NCI-H128 (cell line): Measurements from ENCODE around the gene TBX10.
"Not testable (repeated sequence)": the region's sequence is repeated elsewhere in the genome, so short reads cannot be mapped to it uniquely, and the experiment has no call there.

Experiments
- DNase-seq: peaks from one replicate; lab custom pipeline; 2025; ENCODE audit not compliant: unreplicated experiment; lab: John Stamatoyannopoulos, UW

Gene TBX10

DNA sequence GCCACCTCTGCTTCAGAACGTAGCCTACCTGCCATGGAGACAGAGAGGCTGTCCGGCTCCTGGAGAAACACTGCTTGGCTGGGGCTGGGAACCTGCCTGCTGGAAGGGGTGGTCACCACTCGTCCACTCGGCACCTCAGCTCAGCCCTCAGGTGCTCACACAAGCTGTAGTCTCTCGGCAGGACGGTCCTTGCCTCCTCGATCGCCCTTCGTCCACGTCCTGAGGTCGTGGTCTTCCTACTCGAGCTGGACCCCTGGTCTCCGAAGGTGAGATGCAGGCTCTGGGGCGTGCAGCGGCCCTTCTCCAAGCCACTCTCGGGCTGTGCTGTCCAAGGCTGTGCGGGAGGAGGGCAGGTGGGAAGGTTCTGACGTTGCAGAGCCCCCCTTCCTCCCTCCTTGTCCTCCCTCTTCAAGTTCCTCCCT lies at the start of gene TBX10:
TSS of gene TBX10 (minus strand) at position 326 of the 422 bp plus-strand sequence. CDS start at position 35, 291 bp downstream.
- DNase-seq, result no peak

DNA sequence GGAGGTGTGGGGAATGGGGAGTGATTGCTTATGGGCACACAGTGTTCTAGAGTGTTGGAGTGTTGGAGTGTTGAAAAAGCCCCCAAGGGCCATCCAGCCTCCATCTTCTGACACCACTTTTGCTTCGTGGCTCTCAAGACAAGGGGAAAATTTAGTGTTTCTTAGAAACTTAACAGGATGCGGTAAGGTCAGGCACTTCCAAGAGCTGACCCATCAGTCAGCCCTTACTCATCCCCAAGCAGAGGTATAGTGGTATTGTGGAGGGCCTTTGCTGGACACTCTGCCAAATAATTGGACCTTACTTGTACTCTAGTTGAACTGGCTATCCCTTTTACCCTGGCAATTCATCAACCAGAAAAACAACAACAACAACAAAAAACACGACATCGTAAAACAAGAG lies 49.6 kb upstream of the TBX10 start:
- DNase-seq, result no peak

DNA sequence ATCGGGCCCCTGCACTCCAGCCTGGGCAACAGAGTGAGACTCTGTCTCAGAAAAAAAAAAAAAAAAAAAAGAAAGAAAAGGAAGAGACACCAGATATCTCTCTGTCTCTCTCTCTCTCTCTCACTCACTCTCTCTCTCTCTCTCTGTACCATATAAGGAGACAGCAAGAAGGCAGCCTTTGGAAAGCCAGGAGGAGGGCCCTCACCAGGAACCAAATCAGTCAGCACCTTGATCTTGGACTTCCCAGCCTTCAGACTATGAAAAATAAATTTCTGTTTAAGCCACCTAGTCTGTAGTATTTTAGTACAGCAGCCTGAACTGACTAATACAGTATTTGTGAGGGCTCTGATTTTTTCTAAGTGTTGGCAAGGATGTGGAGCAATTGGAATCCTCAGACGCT lies 48.4 kb upstream of the TBX10 start:
- no peak for DNase-seq

DNA sequence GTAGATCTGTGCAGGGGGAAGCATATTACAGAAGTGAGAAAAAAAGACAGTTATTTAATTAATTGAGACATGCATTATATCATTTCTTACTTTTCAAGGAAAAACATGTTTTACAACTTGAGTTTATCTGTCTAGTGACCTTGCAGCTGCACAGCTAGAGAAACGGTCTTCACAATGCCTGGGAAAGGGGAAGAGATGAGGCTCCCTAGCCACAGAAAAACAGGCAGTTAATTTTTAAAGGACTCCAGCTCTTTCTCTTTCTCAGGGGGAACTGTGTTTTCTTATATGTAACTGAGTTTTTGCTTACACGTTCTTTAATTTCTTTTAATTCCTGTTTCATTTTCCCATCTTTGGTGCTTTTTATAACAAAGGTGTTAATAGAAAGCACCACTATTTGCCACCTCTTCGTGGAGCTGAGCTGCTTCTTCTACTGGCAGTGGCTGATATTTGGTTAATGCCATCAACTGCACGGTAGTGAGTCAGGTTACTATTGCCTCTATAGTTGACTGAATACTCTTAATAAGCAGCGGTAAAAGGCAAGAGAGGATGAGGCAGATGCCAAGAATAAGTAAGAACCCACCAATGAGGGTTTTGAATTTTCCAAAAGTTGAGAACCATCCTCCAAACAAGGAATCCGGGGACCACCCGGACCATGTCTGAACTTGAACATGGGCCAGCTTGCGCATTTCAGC lies 46.2 kb upstream of the TBX10 start:
- not testable (repeated sequence) for DNase-seq

DNA sequence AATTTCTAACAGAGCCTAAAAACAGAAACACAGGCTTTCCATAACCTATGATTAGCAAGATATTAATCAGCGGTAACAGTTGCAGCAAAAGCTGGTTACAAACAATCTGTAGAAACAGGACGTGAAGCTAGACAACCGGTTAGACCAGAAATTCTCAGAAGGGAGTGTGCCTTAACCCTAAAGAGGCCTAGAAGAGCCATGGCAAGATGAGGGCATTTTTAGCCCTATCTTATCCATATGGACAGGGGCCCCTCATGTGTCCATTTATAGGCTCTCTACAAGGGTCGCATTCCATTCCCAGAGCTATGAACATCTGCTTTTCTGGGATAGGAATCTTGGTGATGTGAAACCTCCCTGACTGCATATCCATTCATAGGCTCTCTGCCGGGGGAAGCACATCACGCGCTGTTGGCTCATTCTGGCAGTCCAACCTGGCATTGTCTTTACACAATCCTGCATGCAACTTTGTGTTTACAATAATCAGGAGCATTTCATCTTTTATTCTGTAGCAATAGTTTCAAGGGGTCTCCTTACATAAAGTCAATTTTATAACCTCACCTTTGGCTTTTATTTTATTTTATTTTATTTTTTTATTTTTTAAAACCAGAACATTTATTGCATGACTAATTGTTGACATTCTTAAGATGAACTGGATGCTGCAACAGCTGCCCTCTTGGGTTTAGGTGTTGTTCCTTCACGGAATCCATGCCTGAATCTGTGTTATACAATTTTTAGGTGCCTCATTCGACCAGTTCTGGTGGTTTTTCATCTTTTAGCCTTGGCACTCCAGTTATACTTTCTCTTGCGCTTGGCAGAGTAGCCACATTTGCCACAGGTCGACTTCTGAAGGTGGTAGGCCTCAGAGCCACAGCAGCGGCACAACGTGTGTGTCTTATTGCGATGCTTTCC lies 42.8 kb upstream of the TBX10 start:
- DNase-seq, result not testable (repeated sequence)

DNA sequence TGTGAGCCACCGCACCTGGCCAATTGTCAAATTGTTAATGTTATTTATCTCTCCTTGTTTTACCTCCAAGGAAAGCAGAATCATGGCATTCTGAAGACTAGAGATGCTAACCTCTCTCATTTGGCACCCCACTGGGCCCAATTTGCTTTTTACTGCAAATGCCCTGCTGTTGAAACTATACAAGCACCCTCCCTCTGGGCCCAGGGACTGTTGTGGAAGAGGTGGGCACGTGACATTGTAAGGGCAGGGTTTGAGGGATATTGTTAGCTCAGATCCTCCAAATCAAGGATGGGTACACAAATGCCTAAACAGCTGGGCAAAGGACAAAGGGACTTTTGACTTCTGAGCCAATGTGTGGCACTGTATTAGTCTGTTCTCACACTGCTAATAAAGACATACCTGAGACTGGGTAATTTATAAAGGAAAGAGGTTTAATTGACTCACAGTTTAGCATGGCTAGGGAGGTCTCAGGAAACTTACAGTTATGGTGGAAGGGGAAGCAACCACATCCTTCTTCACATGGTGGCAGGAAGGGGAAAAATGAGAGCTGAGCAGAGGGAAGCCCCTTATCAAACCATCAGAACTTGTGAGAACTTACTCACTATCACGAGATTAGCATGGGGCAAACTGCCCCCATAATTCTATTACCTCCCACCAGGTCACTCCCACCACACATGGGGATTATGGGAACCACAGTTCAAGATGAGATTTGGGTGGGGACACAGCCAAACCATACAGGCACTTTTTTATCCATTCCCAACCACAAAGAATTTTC lies 41.3 kb upstream of the TBX10 start:
- DNase-seq, result no peak

DNA sequence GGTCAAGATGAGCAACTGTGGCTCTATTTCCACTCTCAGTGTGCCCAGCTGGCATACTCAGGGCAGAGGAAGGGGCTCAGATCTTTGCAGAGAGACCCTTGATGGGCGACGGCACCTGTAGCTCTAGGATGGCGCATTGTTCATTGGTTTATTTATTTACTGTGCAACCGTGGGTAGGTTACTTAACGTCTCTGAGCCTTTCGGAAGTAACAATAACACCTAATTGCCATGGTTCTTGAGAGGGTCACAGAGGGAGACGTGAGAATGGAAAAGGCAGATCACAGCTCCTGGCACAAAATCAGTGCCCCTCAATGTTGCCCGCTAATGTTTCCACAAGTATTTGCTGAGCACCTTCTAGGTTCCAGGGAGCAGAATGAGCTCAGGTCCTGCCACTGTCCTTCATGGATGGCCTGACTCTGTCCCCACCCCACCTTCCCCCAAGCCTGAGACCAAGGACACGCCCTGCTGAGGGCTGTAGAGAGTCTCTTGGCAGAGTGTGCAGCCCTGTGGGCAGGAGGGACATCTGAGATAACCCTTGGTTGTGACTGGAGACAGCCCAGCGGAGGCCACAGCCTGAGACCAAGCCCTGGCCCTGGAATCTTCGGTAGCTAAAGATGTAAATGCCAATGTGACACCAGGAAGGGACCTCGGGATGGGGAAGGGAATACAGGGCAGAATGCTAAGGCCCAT lies 35.6 kb upstream of the TBX10 start:
- DNase-seq, result no peak

DNA sequence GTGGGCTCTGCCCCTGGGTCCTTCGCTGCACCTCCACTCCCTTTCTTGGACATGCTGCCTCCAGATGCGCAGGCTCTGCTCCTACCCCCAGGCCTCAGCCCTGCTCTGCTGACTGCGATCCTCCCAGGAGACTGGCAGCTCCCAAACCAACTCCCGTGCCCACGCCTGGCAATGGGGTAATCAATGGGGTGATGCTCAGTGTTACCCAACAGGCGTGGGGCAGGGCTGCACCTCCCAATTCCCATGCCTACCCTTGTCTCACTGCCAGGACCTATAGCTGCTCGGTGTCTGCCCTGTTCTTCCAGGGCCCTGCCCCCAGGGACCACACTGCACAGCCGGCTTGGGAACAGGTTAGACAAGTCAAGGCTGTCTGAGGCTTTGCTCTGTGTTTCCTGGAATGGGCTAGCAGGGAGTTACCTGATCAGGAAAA lies 34.9 kb upstream of the TBX10 start, which contains the start of gene ALDH3B2:
TSS of gene ALDH3B2 (minus strand) at position 182 of the 430 bp plus-strand sequence. CDS start 7,688 bp downstream, outside the sequence.
- DNase-seq, result no peak

DNA sequence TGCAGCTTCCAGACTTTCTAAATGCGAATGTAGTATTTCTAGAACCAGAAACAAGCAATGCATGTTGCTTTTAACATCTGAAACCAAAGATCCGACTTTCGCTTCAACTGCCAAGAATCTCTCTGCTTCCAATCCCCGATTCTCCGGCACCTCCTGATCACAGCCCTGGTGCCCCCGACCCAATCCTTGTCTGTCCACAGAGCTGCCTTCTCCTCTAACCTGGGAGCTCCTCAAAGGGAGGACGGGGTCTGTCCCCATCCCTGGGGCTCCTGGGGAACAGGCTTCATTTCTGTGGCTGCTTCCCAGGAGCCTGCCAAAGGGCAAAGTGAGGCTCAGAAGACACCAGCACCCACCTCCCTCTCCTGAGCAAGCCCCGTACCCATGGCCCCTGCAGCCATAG lies 34.3 kb upstream of the TBX10 start:
- DNase-seq, result no peak

DNA sequence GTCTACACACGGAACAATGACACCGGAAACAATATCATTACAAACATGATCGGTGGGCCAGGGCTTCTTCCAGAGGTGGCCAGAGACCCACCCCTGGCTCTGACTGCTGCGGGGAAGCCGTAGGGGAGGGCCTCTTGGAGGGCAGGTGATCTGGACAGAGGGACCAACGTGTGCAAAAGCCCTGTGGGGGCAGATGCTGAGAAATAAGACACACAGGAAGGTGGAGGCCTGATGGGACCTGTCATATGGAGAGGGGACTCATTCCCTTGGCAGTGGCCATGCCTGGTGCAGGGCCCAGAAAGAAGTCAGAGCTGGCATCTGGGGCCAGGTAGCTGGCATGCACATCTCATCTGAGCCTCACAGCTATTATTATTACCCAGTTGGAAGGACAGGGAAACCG lies 33.8 kb upstream of the TBX10 start:
- no peak for DNase-seq

DNA sequence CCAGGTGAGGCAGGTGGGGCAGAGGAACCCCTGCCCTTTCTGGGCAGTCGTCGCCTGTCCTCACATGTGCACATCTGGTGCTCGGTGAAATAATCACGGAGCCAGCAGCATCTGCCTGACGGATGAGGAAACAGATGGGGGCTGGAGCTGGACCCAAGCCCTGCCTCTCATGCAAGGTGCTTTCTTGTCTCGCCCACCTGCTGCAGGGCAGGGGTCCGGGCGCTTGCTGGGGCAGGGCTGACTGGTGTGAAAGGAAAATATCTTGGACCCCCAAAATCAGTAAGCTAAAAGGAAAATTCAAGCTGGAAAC lies 31.6 kb upstream of the TBX10 start:
- DNase-seq, result no peak

DNA sequence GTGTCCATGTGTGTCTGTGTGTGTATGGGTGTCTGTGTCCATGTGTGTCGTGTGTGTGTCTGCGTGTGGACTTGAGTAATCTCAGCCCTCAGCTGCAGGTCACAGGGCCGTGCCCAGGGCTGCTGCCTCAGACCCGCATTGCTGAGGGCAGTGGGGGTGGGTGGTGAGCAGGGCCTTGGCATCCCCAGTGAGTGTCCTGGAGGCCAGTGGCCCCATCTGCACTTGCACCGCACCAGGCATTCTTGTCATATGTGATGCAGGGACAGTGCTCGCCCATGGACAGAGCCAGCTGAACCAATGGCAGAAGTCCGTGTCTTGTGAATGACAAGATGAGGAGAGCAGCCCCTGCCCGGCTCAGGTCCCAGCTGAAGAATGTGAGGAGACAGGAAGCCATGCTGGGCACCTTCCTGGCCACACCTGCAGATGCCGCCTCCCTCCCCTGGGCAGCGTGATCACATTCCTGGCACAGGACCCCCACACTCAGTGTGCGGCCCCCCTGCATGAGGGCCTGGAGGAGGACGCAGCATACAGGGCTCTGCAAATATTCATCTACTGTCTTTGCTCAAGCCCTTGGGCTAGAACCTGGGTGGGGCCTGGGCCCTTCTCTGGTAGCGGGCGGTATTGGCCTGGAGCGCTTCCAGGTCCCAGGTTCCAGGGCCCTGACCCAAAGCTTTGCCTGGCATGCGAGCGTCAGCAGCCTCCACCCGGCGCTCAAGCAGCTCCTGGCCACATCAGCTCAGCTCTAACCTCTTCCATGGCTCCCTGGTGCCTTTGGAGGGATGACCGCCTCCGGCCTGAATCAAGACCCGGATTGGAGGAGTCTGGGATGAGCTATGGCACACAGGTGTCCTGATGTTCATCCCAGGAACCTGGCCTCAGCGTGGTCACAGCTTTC lies 31.0 kb upstream of the TBX10 start:
- DNase-seq, result no peak

DNA sequence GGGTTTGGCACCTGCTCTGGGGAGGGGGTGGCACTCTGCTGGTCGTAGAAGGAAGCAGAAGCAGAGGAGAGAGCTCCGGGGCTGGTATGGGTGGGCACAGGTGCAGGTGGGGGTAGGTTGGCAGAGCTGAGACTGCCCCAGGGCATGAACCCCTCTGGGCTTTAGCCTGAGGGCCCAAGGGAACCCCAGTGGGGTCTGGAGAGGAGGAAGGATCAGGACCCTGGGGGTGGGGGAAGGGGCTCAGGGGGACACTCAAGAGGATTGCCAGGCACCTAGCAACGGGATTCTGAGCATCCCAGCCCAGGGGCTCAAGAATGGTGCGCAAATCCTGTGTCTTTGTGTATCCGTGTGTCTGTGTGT lies 28.6 kb upstream of the TBX10 start:
- DNase-seq, result no peak

DNA sequence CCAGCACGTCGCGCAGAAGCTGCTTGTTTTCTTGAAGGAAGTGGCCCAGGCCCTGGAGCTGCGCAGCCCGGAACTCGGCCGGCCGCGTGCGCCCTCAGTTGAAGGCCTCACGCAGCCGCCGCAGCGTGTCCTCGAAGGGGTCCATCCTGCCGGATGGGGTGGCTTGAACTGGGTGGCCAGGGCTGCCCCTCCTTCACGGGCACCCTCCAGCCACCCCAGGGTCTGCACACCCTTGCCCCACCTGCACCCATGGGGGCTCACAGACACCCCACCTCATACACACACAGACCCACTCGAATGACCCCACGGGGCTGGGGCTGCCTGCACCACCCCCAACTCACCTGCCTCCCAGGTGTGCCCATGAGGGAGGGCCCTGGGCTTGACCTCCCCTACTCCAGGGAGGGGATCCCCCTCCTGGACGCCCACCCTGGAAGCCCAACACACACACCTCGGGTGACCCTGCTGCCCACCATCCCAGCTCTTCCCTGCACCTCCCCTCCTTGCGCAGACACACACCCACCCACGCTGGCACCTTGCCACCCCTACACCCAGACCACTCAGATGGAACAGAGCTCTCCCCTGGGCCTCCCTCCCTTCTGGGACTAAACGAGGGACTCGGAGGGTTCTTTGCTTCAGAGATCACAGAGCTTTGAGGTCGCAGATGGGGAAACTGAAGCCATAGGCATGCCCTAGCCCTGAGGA lies 28.1 kb upstream of the TBX10 start:
- DNase-seq, result no peak

DNA sequence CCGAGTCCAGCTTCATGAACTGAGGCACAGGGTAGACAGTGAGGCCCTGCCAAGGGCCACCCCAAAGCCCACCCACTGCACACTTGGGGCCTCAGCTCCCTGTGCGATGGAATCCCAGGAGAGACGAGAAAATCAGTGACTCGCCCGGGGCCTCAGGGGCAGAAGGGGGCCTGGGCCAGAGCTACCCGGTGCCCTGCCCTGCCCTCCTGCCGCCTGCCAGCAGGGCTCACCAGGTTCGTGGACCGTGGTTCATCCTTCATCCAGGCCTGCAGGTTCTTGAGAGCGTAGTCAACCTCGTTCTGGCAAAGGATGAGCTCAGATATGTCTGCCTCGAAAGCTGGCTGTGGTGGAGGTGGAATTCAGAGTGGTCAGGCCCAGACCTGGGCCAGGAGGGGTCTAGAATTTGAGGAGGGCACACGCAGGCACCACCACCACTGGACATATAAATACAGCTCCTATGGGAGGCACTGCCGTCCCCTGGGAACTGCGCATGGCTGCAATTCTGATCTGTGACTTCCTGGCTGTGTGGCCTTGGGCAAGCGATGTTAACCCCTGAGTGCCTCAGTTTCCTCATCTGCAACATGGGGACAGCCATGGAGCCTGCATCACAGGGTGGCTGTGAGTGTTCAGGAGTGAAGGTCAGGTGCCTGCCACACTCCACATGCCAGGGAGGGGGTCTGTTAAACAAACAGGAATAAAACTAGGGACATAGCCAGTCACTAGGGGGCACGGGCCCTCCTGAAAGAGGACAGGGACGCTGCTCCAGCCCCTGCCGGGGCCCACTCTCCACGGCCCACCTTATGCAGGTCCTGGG lies 27.3 kb upstream of the TBX10 start:
- no peak for DNase-seq

DNA sequence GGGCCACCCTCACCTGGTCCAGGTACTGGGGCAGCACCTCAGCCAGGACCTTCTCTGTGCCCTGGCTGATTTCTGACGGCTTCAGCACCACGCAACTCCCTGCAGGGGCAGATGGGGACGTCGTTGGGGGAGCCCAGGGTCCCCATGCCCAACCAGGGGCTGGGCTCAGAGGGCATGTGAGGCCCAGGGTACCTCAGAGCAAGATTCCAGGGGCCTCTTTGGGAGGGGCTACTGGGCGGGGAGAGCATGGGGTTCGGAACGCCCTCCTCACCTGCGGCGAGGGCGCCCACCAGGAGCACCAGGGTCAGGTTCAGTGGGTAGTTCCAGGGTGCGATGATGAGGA lies 26.7 kb upstream of the TBX10 start:
- DNase-seq, result no peak

DNA sequence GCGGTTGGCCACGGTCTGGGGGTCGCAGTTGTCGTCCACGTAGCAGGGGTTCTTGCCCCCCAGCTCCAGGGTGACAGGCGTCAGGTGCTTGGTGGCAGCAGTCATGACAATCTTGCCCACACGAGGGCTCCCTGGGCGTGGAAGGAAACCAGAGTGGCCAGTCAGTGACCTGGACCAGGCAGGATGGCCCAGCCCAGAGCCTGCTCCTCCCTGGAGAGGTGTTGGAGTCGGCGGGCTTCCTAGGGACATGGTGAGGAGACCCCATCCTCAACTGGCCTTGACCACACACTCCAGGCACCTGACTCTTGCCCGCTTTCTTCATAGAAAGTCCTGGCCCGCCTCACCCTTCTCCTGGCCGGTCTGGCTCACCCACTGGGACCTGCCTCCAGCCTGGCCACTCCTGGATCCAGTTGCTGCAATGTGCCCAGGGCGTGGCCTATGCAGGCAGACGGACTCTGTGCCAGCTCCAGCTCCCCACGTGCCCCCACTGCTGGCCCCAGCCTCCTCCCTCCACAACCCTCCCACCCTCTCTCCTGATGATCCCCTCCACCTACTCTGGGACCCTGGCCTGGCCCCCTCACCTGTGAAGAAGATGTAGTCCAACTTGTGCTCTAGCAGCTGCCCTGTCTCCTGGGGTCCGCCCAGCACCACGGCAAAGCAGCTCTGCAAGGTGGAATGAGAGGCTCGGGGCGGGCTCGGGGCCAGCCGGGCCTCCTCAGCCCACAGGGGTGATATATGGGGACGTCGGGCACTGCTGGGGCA lies 26.2 kb upstream of the TBX10 start:
- no peak for DNase-seq
